Activated T-cell treated with anti-CD3 and anti-CD28 coated beads, Interleukin-2, amount 50 U/mL, for 24 hours (primary cell): Measurements from ENCODE around the gene EFCAB8.

Experiments used
- DNase-seq: peaks from one replicate; pipeline ENCODE4 v3.0.0-alpha.2; 2020
- H3K27ac Mint-ChIP-seq: 2 replicates; pipeline ENCODE4 v1.8.0; 2020; ENCODE audit warnings: mild to moderate bottlenecking, mixed read lengths
- H3K27me3 Mint-ChIP-seq: 2 replicates; pipeline ENCODE4 v1.8.0; 2020; ENCODE audit warnings: mixed read lengths
- H3K36me3 Mint-ChIP-seq: 2 replicates; pipeline ENCODE4 v1.8.0; 2020; ENCODE audit warnings: low read depth, mixed read lengths
- H3K4me1 Mint-ChIP-seq: 2 replicates; pipeline ENCODE4 v1.8.0; 2020; ENCODE audit warnings: low read depth, mixed read lengths
- H3K4me3 Mint-ChIP-seq: 2 replicates; pipeline ENCODE4 v1.8.0; 2020; ENCODE audit warnings: mild to moderate bottlenecking, moderate library complexity, mixed read lengths
- H3K9me3 Mint-ChIP-seq: 2 replicates; pipeline ENCODE4 v1.8.0; 2020; ENCODE audit warnings: mixed read lengths

Gene EFCAB8

GRCh38 chr20:32858701-32859372, at the start of gene EFCAB8:
EFCAB8 (plus strand) TSS chr20:32858923; CDS start chr20:32863793, 4,870 bp downstream.
- no peak for DNase-seq
- peaks cover 59% of the 10 kb centered on the region for H3K36me3 Mint-ChIP-seq
- no peak within 1 kb of the TSS for H3K4me3 Mint-ChIP-seq
- H3K27me3 Mint-ChIP-seq = no peaks in the 10 kb centered on the region
- peaks cover 18% of the 10 kb centered on the region for H3K4me1 Mint-ChIP-seq
- no peaks in the 10 kb centered on the region for H3K9me3 Mint-ChIP-seq
- peak within 1 kb of the TSS; percentile 60 for H3K27ac Mint-ChIP-seq

DNA sequence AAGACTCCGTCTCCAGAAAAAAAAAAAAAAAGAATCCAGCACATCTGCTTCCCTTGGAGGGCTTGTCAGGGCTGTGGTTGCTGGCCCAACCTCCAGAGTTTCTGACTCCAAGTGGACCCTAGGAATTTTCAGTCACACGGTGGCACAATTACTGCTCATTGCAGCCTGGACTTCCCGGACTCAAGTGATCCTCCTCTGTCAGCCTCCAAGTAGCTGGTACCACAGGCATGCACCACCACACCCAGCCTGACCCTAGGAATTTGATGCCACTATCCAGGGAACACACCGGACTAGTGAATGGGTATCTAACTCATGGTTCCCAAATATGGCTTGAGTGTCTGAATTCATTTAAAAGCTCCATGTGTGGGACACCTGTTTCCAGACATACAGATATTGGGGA, 48.8 kb upstream of the EFCAB8 start:
- H3K36me3 Mint-ChIP-seq = no peaks in the 10 kb centered on the region
- H3K4me3 Mint-ChIP-seq = no peak overlapping the region
- DNase-seq = no peak
- H3K27me3 Mint-ChIP-seq = no peaks in the 10 kb centered on the region
- H3K4me1 Mint-ChIP-seq = no peaks in the 10 kb centered on the region
- no peak overlapping the region for H3K27ac Mint-ChIP-seq
- H3K9me3 Mint-ChIP-seq = no peaks in the 10 kb centered on the region

DNA sequence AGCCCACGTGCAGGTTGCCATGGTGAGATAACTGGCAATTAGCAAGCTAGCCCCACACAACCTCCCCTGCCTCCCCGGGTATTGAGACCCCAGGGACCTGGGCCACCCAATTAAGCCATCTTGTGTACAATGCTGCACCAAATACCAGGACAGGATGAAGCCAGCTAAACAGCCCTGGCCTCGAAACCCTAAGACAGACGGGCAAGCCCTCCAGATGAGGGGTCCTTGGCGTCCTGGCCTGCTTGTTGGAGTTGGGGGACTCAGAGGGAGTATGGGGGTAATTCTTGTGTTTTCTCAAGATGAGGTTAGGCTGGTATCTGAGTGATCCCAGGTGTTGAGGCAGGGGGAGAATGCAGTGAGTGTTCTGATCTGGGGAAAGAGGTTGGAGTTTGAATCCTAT, 47.8 kb upstream of the EFCAB8 start:
- Mint-ChIP-seq H3K27me3 (no peaks in the 10 kb centered on the region), H3K9me3 (no peaks in the 10 kb centered on the region), H3K27ac (no peak overlapping the region), H3K4me1 (no peaks in the 10 kb centered on the region), H3K4me3 (no peak overlapping the region), H3K36me3 (no peaks in the 10 kb centered on the region)
- no peak for DNase-seq

GRCh38 chr20:32811886-32812285, 46.8 kb upstream of the EFCAB8 start:
- Mint-ChIP-seq H3K9me3 (no peaks in the 10 kb centered on the region), H3K4me1 (no peaks in the 10 kb centered on the region), H3K4me3 (no peak overlapping the region), H3K27ac (no peak overlapping the region), H3K36me3 (no peaks in the 10 kb centered on the region), H3K27me3 (no peaks in the 10 kb centered on the region)
- DNase-seq = no peak

GRCh38 chr20:32819992-32820697, 38.6 kb upstream of the EFCAB8 start:
- H3K9me3 Mint-ChIP-seq = no peaks in the 10 kb centered on the region
- H3K4me1 Mint-ChIP-seq = peaks cover 41% of the 10 kb centered on the region
- H3K27ac Mint-ChIP-seq = peak overlapping the region; percentile 98
- peak overlapping the region; percentile 97 for H3K4me3 Mint-ChIP-seq
- DNase-seq = no peak
- no peaks in the 10 kb centered on the region for H3K27me3 Mint-ChIP-seq
- peaks cover 32% of the 10 kb centered on the region for H3K36me3 Mint-ChIP-seq

DNA sequence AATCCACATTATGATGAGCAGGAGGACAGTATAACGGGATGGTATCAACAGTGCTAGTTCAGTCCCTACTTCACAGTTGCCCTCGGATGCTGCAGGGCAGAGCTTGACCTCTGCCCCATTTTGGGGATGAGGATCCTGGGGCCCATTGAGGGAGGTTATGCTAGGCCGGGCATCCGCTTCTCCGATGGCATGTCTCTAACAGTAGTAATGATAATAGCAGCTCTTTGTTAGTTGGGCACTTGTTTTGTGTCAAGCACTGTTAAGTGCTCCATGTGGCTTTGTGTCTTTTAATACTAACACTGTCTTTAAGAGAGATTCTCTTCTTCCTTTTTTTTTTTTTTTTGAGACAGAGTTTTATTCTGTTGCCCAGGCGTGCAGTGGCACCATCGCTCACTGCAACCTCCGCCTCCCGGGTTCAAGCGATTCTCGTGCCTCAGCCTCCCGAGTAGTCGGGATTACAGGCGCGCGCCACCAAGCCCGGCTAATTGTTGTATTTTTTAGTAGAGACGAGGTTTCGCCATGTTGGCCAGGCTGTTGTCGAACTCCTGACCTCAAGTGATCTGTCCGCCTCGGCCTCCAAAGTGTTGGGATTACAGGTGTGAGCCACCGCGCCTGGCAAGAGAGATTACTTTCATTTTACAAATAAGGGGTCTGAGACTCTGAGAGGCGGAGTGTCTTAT, 37.9 kb upstream of the EFCAB8 start:
- H3K4me1 Mint-ChIP-seq = peaks cover 44% of the 10 kb centered on the region
- H3K36me3 Mint-ChIP-seq = peaks cover 37% of the 10 kb centered on the region
- H3K4me3 Mint-ChIP-seq = peak overlapping the region; percentile 97
- no peaks in the 10 kb centered on the region for H3K9me3 Mint-ChIP-seq
- DNase-seq = no peak
- no peaks in the 10 kb centered on the region for H3K27me3 Mint-ChIP-seq
- H3K27ac Mint-ChIP-seq = peak overlapping the region; percentile 98

GRCh38 chr20:32822225-32822624, 36.5 kb upstream of the EFCAB8 start:
- Mint-ChIP-seq H3K9me3 (no peaks in the 10 kb centered on the region), H3K27me3 (no peaks in the 10 kb centered on the region), H3K36me3 (peaks cover 51% of the 10 kb centered on the region), H3K4me3 (peak overlapping the region; percentile 97), H3K27ac (peak overlapping the region; percentile 98), H3K4me1 (peaks cover 47% of the 10 kb centered on the region)
- DNase-seq = no peak

DNA sequence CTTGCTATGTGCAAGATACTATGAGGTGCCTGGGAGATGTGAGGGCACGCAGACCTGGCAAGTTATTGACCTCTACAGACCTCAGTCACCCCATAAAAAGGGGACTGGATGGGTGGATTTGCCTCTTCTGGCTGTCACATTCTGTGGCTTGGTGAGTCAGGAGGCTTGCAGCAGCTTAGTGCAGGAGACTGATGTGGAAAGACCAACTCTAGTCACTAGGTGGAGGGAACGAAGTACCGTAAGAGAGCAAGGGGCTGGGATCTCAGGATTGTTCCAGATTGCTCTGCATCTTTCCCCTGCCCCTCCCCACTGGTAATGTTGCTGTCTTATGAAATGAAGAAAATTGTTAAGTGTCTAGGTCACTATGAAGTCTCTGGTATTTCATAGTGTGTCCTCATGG, 35.6 kb upstream of the EFCAB8 start:
- Mint-ChIP-seq H3K27me3 (no peaks in the 10 kb centered on the region), H3K4me1 (peaks cover 53% of the 10 kb centered on the region), H3K9me3 (no peaks in the 10 kb centered on the region), H3K4me3 (peak overlapping the region; percentile 97), H3K36me3 (peaks cover 59% of the 10 kb centered on the region), H3K27ac (peak overlapping the region; percentile 98)
- DNase-seq = no peak

DNA sequence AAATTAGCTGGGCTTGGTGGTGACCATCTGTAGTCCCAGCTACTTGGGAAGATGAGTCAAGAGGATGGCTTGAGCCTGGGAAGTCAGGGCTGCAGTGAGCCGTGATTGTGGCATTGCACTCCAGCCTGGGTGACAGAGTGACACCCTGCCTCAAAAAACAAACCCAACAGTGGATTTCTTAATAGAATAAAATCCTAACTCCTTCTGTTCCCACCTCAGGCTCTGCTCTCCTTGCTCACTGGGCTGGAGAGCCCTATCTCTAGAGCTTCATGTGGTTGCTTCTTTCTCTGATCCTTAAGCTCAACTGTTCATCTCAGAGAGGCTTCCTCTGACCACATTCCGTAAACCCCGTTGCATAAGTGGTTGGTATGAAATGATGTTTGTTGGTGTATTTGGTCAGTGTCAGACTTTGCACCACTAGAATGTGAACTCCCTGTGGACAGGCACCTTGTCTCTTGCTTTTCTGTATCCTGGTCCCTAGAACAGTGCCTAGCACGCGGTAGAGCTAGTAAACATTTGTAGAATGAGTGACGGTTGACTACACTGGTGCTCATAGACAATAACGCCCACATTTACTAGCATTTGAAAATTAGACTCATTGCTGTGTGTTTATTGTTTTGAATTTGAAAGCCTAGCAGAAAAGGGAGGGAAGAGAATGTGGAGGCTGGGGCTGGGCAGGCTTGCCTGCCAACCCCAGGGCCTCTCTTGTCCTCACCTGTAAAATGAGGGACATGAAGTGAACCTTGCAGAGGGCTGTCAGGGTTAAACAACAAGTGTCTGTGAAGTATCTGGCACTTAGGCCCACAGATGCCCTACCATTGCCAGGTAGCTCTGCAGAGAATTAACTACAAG, 34.8 kb upstream of the EFCAB8 start:
- DNase-seq = no peak
- H3K4me3 Mint-ChIP-seq = peak overlapping the region; percentile 8
- no peaks in the 10 kb centered on the region for H3K9me3 Mint-ChIP-seq
- peaks cover 68% of the 10 kb centered on the region for H3K36me3 Mint-ChIP-seq
- H3K27ac Mint-ChIP-seq = peak overlapping the region; percentile 98
- no peaks in the 10 kb centered on the region for H3K27me3 Mint-ChIP-seq
- peaks cover 61% of the 10 kb centered on the region for H3K4me1 Mint-ChIP-seq

- no peaks in the 10 kb centered on the region for H3K9me3 Mint-ChIP-seq
- DNase-seq = no peak
- peak overlapping the region; percentile 51 for H3K27ac Mint-ChIP-seq
- H3K27me3 Mint-ChIP-seq = no peaks in the 10 kb centered on the region
- H3K36me3 Mint-ChIP-seq = peaks cover 88% of the 10 kb centered on the region
- H3K4me1 Mint-ChIP-seq = peaks cover 72% of the 10 kb centered on the region
- no peak overlapping the region for H3K4me3 Mint-ChIP-seq
Observed at GRCh38 chr20:32828029-32828680, 30.6 kb upstream of the EFCAB8 start.

- peak overlapping the region; percentile 53 for H3K27ac Mint-ChIP-seq
- H3K9me3 Mint-ChIP-seq = no peaks in the 10 kb centered on the region
- no peaks in the 10 kb centered on the region for H3K27me3 Mint-ChIP-seq
- peaks cover 91% of the 10 kb centered on the region for H3K36me3 Mint-ChIP-seq
- no peak overlapping the region for H3K4me3 Mint-ChIP-seq
- H3K4me1 Mint-ChIP-seq = peaks cover 64% of the 10 kb centered on the region
- DNase-seq = no peak
Observed at GRCh38 chr20:32829311-32830005, 29.3 kb upstream of the EFCAB8 start.

- H3K27me3 Mint-ChIP-seq = no peaks in the 10 kb centered on the region
- peak overlapping the region; percentile 60 for H3K27ac Mint-ChIP-seq
- peaks cover 59% of the 10 kb centered on the region for H3K4me1 Mint-ChIP-seq
- H3K9me3 Mint-ChIP-seq = no peaks in the 10 kb centered on the region
- DNase-seq = no peak
- H3K4me3 Mint-ChIP-seq = no peak overlapping the region
- H3K36me3 Mint-ChIP-seq = peaks cover 96% of the 10 kb centered on the region
Observed at GRCh38 chr20:32830437-32830836, 28.3 kb upstream of the EFCAB8 start.

DNA sequence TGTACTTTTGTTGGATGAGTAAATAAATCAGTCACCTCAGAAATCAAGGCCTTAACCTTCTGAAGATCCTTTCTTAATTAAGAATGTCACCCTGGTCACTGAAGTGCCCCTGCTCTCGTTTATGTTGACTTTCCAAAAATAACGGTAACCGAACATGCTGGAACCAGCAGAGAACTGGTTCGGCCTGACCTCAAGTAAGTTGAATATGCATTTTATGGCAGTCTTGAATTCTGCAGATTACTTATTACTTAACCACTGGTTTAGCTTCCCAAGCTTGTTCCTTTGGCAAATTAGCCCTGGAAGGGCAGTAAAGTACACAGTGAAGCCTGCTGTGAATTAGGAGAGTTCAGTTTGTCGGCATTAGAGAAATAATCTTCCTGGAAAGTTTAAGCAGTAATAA, 26.7 kb upstream of the EFCAB8 start:
- H3K27me3 Mint-ChIP-seq = no peaks in the 10 kb centered on the region
- H3K4me3 Mint-ChIP-seq = peak overlapping the region; percentile 26
- H3K4me1 Mint-ChIP-seq = peaks cover 63% of the 10 kb centered on the region
- H3K27ac Mint-ChIP-seq = peak overlapping the region; percentile 80
- no peak for DNase-seq
- H3K36me3 Mint-ChIP-seq = peaks cover 98% of the 10 kb centered on the region
- no peaks in the 10 kb centered on the region for H3K9me3 Mint-ChIP-seq
